GM23338 (cell line): ENCODE results near the gene RNGTT. TPM values are rescaled to one million over a fixed set of nuclear protein-coding genes. Genes with fewer than 3 reads are reported as not detected.

ENCODE experiments used
- ATAC-seq: fragments of 200-7000 bp; cut with Tn5 transposase; 3 replicates; pipeline ENCODE4 v1.9.1; 2020
- DNase-seq: peaks from one replicate; pipeline ENCODE4 v3.0.0-alpha.2; 2015; ENCODE audit warnings: low spot score
- H2AFZ ChIP-seq: fragments of 200-600 bp; sonication (generic); 2 replicates; pipeline ENCODE4 v1.8.0; 2016; ENCODE audit warnings: antibody characterized with exemption, mild to moderate bottlenecking, moderate library complexity
- H3F3A ChIP-seq: fragments of 200-600 bp; sonication (generic); replicated peaks from 2 replicates; pipeline ENCODE4 v1.8.0; 2017; ENCODE audit warnings: antibody characterized with exemption, mixed run types, low read depth
- H3K27ac ChIP-seq: fragments of 200-600 bp; sonication (generic); 2 replicates; pipeline ENCODE4 v1.6.1; 2016; ENCODE audit warnings: low read depth
- H3K27me3 ChIP-seq: fragments of 200-600 bp; sonication (generic); 2 replicates; pipeline ENCODE4 v1.8.0; 2016; ENCODE audit warnings: mild to moderate bottlenecking, mixed run types, moderate library complexity; ENCODE audit not compliant: insufficient read depth
- H3K36me3 ChIP-seq: fragments of 200-600 bp; sonication (generic); 2 replicates; pipeline ENCODE4 v1.8.0; 2016; ENCODE audit warnings: mild to moderate bottlenecking; ENCODE audit not compliant: insufficient read depth
- H3K4me1 ChIP-seq: fragments of 200-600 bp; sonication (generic); 2 replicates; pipeline ENCODE4 v1.8.0; 2016; ENCODE audit warnings: mild to moderate bottlenecking, moderate library complexity; ENCODE audit not compliant: insufficient read depth
- H3K4me2 ChIP-seq: fragments of 200-600 bp; sonication (generic); 2 replicates; pipeline ENCODE4 v1.7.1; 2017; ENCODE audit warnings: mixed run types
- H3K4me3 ChIP-seq: fragments of 200-600 bp; sonication (generic); 2 replicates; pipeline ENCODE4 v1.6.1; 2016; ENCODE audit warnings: mixed run types
- H3K79me2 ChIP-seq: fragments of 200-600 bp; sonication (generic); replicated peaks from 2 replicates; pipeline ENCODE4 v1.8.0; 2017; ENCODE audit warnings: mild to moderate bottlenecking; ENCODE audit not compliant: insufficient read depth
- H3K9me2 ChIP-seq: fragments of 200-600 bp; sonication (generic); 2 replicates; pipeline ENCODE4 v1.8.0; 2017; ENCODE audit not compliant: insufficient read depth
- H4K20me1 ChIP-seq: fragments of 200-600 bp; sonication (generic); replicated peaks from 2 replicates; pipeline ENCODE4 v1.8.0; 2017; ENCODE audit warnings: mild to moderate bottlenecking; ENCODE audit not compliant: insufficient read depth
- H3K27ac Mint-ChIP-seq: 2 replicates; pipeline ENCODE4 v1.8.0; 2020; ENCODE audit warnings: inconsistent platforms, mild to moderate bottlenecking, moderate library complexity, mixed read lengths
- H3K27me3 Mint-ChIP-seq: 3 replicates; pipeline ENCODE4 v1.8.0; 2022; ENCODE audit warnings: low read depth, mild to moderate bottlenecking, moderate library complexity, mixed read lengths, inconsistent platforms; ENCODE audit not compliant: insufficient read depth, poor library complexity
- H3K36me3 Mint-ChIP-seq: 3 replicates; pipeline ENCODE4 v1.8.0; 2021; ENCODE audit warnings: low read depth, mild to moderate bottlenecking, inconsistent platforms, moderate library complexity, mixed read lengths
- H3K4me1 Mint-ChIP-seq: 3 replicates; pipeline ENCODE4 v1.8.0; 2020; ENCODE audit warnings: mild to moderate bottlenecking, inconsistent platforms, mixed read lengths
- H3K4me3 Mint-ChIP-seq: 3 replicates; pipeline ENCODE4 v1.8.0; 2021; ENCODE audit warnings: moderate library complexity, mild to moderate bottlenecking, inconsistent platforms, mixed read lengths
- H3K9me3 Mint-ChIP-seq: 3 replicates; pipeline ENCODE4 v1.8.0; 2020; ENCODE audit warnings: moderate library complexity, mild to moderate bottlenecking, inconsistent platforms, mixed read lengths
- CREB1 ChIP-seq: fragments of 250-450 bp; sonication (Bioruptor Pico); IDR thresholded peaks from 2 replicates; pipeline ENCODE4 v1.5.0; 2020; ENCODE audit warnings: low read depth, mild to moderate bottlenecking, moderate library complexity
- EZH2 ChIP-seq: fragments of 200-600 bp; sonication (generic); IDR thresholded peaks from one replicate; pipeline ENCODE4 v1.8.0; 2017; ENCODE audit warnings: antibody characterized with exemption, mild to moderate bottlenecking, low read depth; ENCODE audit not compliant: unreplicated experiment
- JUNB ChIP-seq: IDR thresholded peaks from one replicate; pipeline ENCODE4 v1.6.1; 2016; ENCODE audit warnings: antibody characterized with exemption; ENCODE audit not compliant: unreplicated experiment
- ZNF331 ChIP-seq: fragments of 250-450 bp; sonication (Bioruptor Pico); IDR thresholded peaks from 2 replicates; pipeline ENCODE4 v1.5.0; 2020; ENCODE audit warnings: low read depth, mild to moderate bottlenecking, moderate library complexity
- polyA plus RNA-seq: library from polyadenylated mRNA; unstranded; fragments of >200 nt; fragmentation: Nextera tagmentation; extraction: Ambion mirVana; gene quantifications from 2 replicates; pipeline ENCODE4 v1.2.1, GENCODE V29; 2016
- total RNA-seq: library from RNA; depleted of rRNA; stranded (reverse); fragments of >200 nt; shearing (Covaris generic); gene quantifications from 2 replicates; pipeline ENCODE4 v1.2.3, GENCODE V29; 2014
- TF ChIP-seq, protein P1 (sequence below): fragments of 250-450 bp; sonication (Bioruptor Pico); IDR thresholded peaks from 2 replicates; pipeline ENCODE4 v1.5.0; 2020; ENCODE audit warnings: mild to moderate bottlenecking, moderate library complexity
- TF ChIP-seq, protein P2 (sequence below), 2 experiments: fragments of 200-600 bp in 1 of 2; sonication (generic) in 1 of 2; conservative IDR thresholded peaks; 2 replicates each; pipeline versions ENCODE4 v1.5.1 to v1.6.1; 2016 to 2017; ENCODE audit warnings: antibody characterized with exemption in 2 of 2, low read depth in 2 of 2, mild to moderate bottlenecking in 2 of 2, moderate library complexity in 1 of 2

RNGTT gene
- total and polyA plus RNA-seq, 2 experiments from 2014 or later, result 11.2 to 29.2 TPM

DNA sequence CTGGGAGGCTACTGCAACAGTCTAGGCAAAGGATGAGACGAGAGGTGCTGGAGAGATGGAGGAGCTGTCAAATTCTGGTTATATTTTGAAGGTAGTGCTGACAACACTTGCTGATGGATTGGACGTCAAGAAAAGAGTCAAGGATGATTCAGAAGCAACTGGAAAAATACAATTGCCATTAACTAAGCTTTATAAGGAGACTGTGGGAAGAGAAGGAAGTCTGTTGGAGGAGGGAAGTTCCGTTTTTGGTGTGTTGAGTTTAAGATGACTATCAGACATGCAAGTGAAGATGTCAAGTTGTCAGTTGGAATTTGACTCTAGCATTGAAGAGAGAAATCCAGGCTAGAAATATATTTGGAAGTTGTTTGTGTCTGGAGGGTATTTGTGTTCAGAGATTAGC lies 358.1 kb downstream of the RNGTT start:
- Histone ChIP-seq H3K27me3 (no peaks in the 10 kb centered on the region), H3K27ac (no peak overlapping the region), H3K9me2 (peaks cover 11% of the 10 kb centered on the region; the same call in 1 of the 2 replicates), H4K20me1 (no peaks in the 10 kb centered on the region), H3K4me2 (no peak overlapping the region), H3K36me3 (no peaks in the 10 kb centered on the region), H3K79me2 (no peaks in the 10 kb centered on the region), H3K4me1 (no peaks in the 10 kb centered on the region), H3F3A (no peaks in the 10 kb centered on the region), H2AFZ (no peak overlapping the region), H3K4me3 (no peak overlapping the region)
- Mint-ChIP-seq H3K36me3 (no peaks in the 10 kb centered on the region), H3K9me3 (peaks cover 2% of the 10 kb centered on the region; the same call in 1 of the 3 replicates), H3K27me3 (no peaks in the 10 kb centered on the region), H3K27ac (no peak overlapping the region), H3K4me3 (no peak overlapping the region), H3K4me1 (no peaks in the 10 kb centered on the region)
- DNase-seq, result no peak
- no peak for ATAC-seq
- TF ChIP-seq ZNF331 (CRISPR knock-in tag), result no peak
- TF ChIP-seq, protein P1, sequence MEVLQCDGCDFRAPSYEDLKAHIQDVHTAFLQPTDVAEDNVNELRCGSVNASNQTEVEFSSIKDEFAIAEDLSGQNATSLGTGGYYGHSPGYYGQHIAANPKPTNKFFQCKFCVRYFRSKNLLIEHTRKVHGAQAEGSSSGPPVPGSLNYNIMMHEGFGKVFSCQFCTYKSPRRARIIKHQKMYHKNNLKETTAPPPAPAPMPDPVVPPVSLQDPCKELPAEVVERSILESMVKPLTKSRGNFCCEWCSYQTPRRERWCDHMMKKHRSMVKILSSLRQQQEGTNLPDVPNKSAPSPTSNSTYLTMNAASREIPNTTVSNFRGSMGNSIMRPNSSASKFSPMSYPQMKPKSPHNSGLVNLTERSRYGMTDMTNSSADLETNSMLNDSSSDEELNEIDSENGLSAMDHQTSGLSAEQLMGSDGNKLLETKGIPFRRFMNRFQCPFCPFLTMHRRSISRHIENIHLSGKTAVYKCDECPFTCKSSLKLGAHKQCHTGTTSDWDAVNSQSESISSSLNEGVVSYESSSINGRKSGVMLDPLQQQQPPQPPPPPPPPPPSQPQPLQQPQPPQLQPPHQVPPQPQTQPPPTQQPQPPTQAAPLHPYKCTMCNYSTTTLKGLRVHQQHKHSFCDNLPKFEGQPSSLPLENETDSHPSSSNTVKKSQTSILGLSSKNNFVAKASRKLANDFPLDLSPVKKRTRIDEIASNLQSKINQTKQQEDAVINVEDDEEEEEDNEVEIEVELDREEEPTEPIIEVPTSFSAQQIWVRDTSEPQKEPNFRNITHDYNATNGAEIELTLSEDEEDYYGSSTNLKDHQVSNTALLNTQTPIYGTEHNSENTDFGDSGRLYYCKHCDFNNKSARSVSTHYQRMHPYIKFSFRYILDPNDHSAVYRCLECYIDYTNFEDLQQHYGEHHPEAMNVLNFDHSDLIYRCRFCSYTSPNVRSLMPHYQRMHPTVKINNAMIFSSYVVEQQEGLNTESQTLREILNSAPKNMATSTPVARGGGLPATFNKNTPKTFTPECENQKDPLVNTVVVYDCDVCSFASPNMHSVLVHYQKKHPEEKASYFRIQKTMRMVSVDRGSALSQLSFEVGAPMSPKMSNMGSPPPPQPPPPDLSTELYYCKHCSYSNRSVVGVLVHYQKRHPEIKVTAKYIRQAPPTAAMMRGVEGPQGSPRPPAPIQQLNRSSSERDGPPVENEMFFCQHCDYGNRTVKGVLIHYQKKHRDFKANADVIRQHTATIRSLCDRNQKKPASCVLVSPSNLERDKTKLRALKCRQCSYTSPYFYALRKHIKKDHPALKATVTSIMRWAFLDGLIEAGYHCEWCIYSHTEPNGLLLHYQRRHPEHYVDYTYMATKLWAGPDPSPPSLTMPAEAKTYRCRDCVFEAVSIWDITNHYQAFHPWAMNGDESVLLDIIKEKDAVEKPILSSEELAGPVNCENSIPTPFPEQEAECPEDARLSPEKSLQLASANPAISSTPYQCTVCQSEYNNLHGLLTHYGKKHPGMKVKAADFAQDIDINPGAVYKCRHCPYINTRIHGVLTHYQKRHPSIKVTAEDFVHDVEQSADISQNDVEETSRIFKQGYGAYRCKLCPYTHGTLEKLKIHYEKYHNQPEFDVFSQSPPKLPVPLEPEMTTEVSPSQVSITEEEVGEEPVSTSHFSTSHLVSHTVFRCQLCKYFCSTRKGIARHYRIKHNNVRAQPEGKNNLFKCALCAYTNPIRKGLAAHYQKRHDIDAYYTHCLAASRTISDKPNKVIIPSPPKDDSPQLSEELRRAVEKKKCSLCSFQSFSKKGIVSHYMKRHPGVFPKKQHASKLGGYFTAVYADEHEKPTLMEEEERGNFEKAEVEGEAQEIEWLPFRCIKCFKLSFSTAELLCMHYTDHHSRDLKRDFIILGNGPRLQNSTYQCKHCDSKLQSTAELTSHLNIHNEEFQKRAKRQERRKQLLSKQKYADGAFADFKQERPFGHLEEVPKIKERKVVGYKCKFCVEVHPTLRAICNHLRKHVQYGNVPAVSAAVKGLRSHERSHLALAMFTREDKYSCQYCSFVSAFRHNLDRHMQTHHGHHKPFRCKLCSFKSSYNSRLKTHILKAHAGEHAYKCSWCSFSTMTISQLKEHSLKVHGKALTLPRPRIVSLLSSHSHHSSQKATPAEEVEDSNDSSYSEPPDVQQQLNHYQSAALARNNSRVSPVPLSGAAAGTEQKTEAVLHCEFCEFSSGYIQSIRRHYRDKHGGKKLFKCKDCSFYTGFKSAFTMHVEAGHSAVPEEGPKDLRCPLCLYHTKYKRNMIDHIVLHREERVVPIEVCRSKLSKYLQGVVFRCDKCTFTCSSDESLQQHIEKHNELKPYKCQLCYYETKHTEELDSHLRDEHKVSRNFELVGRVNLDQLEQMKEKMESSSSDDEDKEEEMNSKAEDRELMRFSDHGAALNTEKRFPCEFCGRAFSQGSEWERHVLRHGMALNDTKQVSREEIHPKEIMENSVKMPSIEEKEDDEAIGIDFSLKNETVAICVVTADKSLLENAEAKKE, result no peak
- no peak for TF ChIP-seq JUNB

DNA sequence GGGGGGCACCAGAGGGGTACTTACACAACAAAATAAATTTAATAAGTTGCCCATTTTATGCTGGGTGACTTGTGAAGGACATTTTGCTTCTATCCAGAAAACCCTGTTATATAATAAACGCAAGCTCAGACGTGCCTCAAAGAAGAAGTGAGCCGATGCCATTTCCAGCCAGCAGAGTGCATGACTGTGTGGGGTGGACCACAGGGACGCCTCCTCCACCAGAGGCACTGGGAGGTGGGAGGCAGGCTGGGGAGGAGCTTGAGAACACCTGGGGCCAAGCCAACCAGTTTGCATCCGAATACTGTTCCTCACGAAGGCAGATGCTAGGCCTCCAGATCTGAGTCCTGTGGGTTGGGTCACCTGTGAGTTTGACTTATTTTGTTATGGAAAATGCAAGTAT lies 363.8 kb downstream of the RNGTT start:
- Histone ChIP-seq H3K4me2 (no peak overlapping the region), H3K4me1 (0 out of 2 replicates have a peak, but pooled peaks cover 5% of the 10 kb centered on the region), H4K20me1 (no peaks in the 10 kb centered on the region), H2AFZ (0 out of 2 replicates have a peak overlapping the region, but pooled peaks have one; percentile 32), H3K9me2 (peaks cover 29% of the 10 kb centered on the region), H3F3A (no peaks in the 10 kb centered on the region), H3K27ac (no peak overlapping the region), H3K79me2 (no peaks in the 10 kb centered on the region), H3K36me3 (no peaks in the 10 kb centered on the region), H3K27me3 (no peaks in the 10 kb centered on the region), H3K4me3 (no peak overlapping the region)
- peak; percentile 85 for ATAC-seq
- H3K36me3 Mint-ChIP-seq, result no peaks in the 10 kb centered on the region
- H3K4me3 Mint-ChIP-seq, result no peak overlapping the region
- peak; percentile 30 for DNase-seq
- no peaks in the 10 kb centered on the region; the same call in 2 of the 3 replicates for H3K9me3 Mint-ChIP-seq
- H3K4me1 Mint-ChIP-seq, result peaks cover 7% of the 10 kb centered on the region; the same call in 2 of the 3 replicates
- no peak overlapping the region for H3K27ac Mint-ChIP-seq
- H3K27me3 Mint-ChIP-seq, result peaks cover 2% of the 10 kb centered on the region
- TF ChIP-seq, protein P2, sequence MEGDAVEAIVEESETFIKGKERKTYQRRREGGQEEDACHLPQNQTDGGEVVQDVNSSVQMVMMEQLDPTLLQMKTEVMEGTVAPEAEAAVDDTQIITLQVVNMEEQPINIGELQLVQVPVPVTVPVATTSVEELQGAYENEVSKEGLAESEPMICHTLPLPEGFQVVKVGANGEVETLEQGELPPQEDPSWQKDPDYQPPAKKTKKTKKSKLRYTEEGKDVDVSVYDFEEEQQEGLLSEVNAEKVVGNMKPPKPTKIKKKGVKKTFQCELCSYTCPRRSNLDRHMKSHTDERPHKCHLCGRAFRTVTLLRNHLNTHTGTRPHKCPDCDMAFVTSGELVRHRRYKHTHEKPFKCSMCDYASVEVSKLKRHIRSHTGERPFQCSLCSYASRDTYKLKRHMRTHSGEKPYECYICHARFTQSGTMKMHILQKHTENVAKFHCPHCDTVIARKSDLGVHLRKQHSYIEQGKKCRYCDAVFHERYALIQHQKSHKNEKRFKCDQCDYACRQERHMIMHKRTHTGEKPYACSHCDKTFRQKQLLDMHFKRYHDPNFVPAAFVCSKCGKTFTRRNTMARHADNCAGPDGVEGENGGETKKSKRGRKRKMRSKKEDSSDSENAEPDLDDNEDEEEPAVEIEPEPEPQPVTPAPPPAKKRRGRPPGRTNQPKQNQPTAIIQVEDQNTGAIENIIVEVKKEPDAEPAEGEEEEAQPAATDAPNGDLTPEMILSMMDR (conservative IDR thresholded peaks at IDR 0.05; ENCODE audit: low read depth in 2 of 2), result peak; percentile 14 to 41; a peak in 2 of 4 replicates
- TF ChIP-seq CREB1 (CRISPR knock-in tag), result no peak
- TF ChIP-seq EZH2, result no peak
